Liver (tissue), 9 donors: ENCODE results near the gene ZNF628. TPM values are rescaled to one million over a fixed set of nuclear protein-coding genes. Genes with fewer than 3 reads are reported as not detected.

Source experiments
- DNase-seq: peaks from one replicate; pipeline ENCODE4 v3.0.0-alpha.2; 2017; ENCODE audit warnings: low spot score
- H3K27ac ChIP-seq, 2 donors: one replicate each; pipeline ENCODE4 v1.7.0; 2013; ENCODE audit warnings: inconsistent platforms in 2 of 2, low read length in 2 of 2, control low read depth in 1 of 2, low read depth in 1 of 2, mild to moderate bottlenecking in 1 of 2
- H3K27me3 ChIP-seq, 4 donors: one replicate each; pipeline versions ENCODE4 v1.6.1 to v1.7.0; 2013; ENCODE audit warnings: low read length in 3 of 4, inconsistent platforms in 1 of 4, mild to moderate bottlenecking in 1 of 4, moderate library complexity in 1 of 4; ENCODE audit not compliant: control insufficient read depth in 4 of 4, insufficient read depth in 4 of 4
- H3K36me3 ChIP-seq, 4 donors: one replicate each; pipeline versions ENCODE4 v1.6.1 to v1.7.0; 2013; ENCODE audit warnings: low read length in 3 of 4, mild to moderate bottlenecking in 3 of 4, low read depth in 1 of 4, moderate library complexity in 1 of 4; ENCODE audit not compliant: control insufficient read depth in 4 of 4, insufficient read depth in 3 of 4
- H3K4me1 ChIP-seq, 4 donors: one replicate each; pipeline versions ENCODE4 v1.6.1 to v1.7.0; 2013; ENCODE audit warnings: low read length in 3 of 4, mild to moderate bottlenecking in 3 of 4, moderate library complexity in 1 of 4; ENCODE audit not compliant: control insufficient read depth in 4 of 4, insufficient read depth in 4 of 4
- H3K4me3 ChIP-seq, 3 donors: one replicate each; pipeline versions ENCODE4 v1.6.1 to v1.7.0; 2013; ENCODE audit warnings: low read length in 3 of 3, control low read depth in 1 of 3, low read depth in 1 of 3, mild to moderate bottlenecking in 1 of 3
- H3K9ac ChIP-seq, 2 donors: one replicate each; pipeline ENCODE4 v1.7.0; 2013; ENCODE audit warnings: low read length in 2 of 2, mild to moderate bottlenecking in 2 of 2, moderate library complexity in 2 of 2, control low read depth in 1 of 2, low read depth in 1 of 2
- H3K9me3 ChIP-seq, 4 donors: one replicate each; pipeline versions ENCODE4 v1.6.1 to v1.7.0; 2013; ENCODE audit warnings: low read length in 3 of 4; ENCODE audit not compliant: control insufficient read depth in 4 of 4
- EGR1 ChIP-seq, 2 donors: IDR thresholded peaks; 2 replicates each; pipeline ENCODE4 v1.6.1; 2016 to 2018; ENCODE audit warnings: antibody characterized with exemption in 2 of 2, low read depth in 2 of 2
- FOXA2 ChIP-seq: IDR thresholded peaks from 2 replicates; pipeline ENCODE4 v1.6.1; 2016; ENCODE audit warnings: antibody characterized with exemption
- GABPA ChIP-seq, 2 donors: IDR thresholded peaks in 1 of 2; conservative IDR thresholded peaks in 1 of 2; 2 replicates each; pipeline ENCODE4 v1.6.1; 2016; ENCODE audit warnings: antibody characterized with exemption in 2 of 2, mild to moderate bottlenecking in 1 of 2, moderate library complexity in 1 of 2
- HNF4A ChIP-seq, 2 donors: conservative IDR thresholded peaks; 2 replicates each; pipeline ENCODE4 v1.6.1; 2016; ENCODE audit warnings: antibody characterized with exemption in 2 of 2, mild to moderate bottlenecking in 2 of 2
- HNF4G ChIP-seq: IDR thresholded peaks from 2 replicates; pipeline ENCODE4 v1.6.1; 2016; ENCODE audit warnings: antibody characterized with exemption
- JUND ChIP-seq, 2 donors: IDR thresholded peaks; 2 replicates each; pipeline ENCODE4 v1.6.1; 2016; ENCODE audit warnings: antibody characterized with exemption in 2 of 2
- RAD21 ChIP-seq, 2 donors: IDR thresholded peaks; 2 replicates each; pipeline ENCODE4 v1.6.1; 2016; ENCODE audit warnings: antibody characterized with exemption in 2 of 2, mild to moderate bottlenecking in 2 of 2
- SP1 ChIP-seq: IDR thresholded peaks from 2 replicates; pipeline ENCODE4 v1.6.1; 2018; ENCODE audit warnings: antibody characterized with exemption, mild to moderate bottlenecking
- TAF1 ChIP-seq: conservative IDR thresholded peaks from 2 replicates; pipeline ENCODE4 v1.6.1; 2016; ENCODE audit warnings: antibody characterized with exemption, mild to moderate bottlenecking
- YY1 ChIP-seq: IDR thresholded peaks from 2 replicates; pipeline ENCODE4 v1.6.1; 2016; ENCODE audit warnings: antibody characterized with exemption, mild to moderate bottlenecking
- WGBS: extraction: QIAGEN DNeasy Blood & Tissue Kit; methylation state at CpG from one replicate; pipeline ENCODE4 v1.1.7; 2013; 5-methylcytosine and 5-hydroxymethylcytosine counted together
- polyA plus RNA-seq, 2 donors: library from polyadenylated mRNA; stranded (reverse) in 1 of 2; unstranded in 1 of 2; fragments of 200-250 nt in 1 of 2; fragments of >200 nt in 1 of 2; fragmentation: Nextera tagmentation in 1 of 2; extraction: Ambion mirVana in 1 of 2; gene quantifications; one replicate each; pipeline versions ENCODE4 v1.2.1 to v1.2.3, GENCODE V29; 2013 to 2015
- total RNA-seq, 2 donors: library from RNA; depleted of rRNA; stranded (reverse); fragments of >200 nt; gene quantifications; one replicate each; pipeline ENCODE4 v1.2.3, GENCODE V29; 2014
- TF ChIP-seq, protein P1 (sequence below): IDR thresholded peaks from 2 replicates; pipeline ENCODE4 v1.6.1; 2016; ENCODE audit warnings: antibody characterized with exemption
- TF ChIP-seq, protein P2 (sequence below): IDR thresholded peaks from 2 replicates; pipeline ENCODE4 v1.6.1; 2016; ENCODE audit warnings: antibody characterized with exemption, mild to moderate bottlenecking
- TF ChIP-seq, protein P3 (sequence below): IDR thresholded peaks from 2 replicates; pipeline ENCODE4 v1.6.1; 2016; ENCODE audit warnings: antibody characterized with exemption
- TF ChIP-seq, protein P4 (sequence below): fragments of 150-350 bp; IDR thresholded peaks from 2 replicates; pipeline ENCODE4 v1.5.1; 2017; ENCODE audit warnings: improper control_type of control experiment, low read depth, low read length; ENCODE audit not compliant: missing input control
- donor health status: healthy.
- donor health status: healthy.
- donor health status: healthy.
- donor health status: healthy.
- donor health status: healthy.

Gene ZNF628
- total and polyA plus RNA-seq, 4 donors, result 0.99 to 4.4 (median 1.5) TPM

DNA sequence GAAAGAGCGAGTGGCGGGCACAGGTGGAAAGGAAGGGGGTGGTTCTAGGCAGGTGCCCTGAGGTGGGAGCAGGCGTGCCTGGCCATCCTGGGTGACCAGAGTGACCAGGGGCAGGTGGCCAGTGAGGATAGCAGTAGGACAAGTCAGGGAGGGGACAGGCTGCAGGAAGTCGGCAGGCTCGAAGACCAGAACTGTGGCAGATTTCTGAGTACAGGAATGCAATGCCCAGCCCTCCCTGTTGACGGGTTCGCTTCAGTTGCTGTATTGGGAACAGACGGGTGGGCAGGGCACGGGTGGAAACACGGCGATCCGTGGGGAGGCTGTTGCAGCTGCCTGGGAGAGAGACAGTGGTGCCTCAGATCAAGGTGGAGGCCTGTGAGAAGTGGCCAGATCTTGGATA lies 1.9 kb downstream of the ZNF628 start:
- DNase-seq, result no peak
- Histone ChIP-seq H3K9me3 (no peaks in the 10 kb centered on the region), H3K27ac (no peak overlapping the region), H3K4me3 (no peak overlapping the region), H3K36me3 (peaks cover 0 to 9% (median 4%) of the 10 kb centered on the region in 4 donors), H3K4me1 (peaks cover 7 to 25% (median 18%) of the 10 kb centered on the region in 4 donors), H3K9ac (no peak overlapping the region), H3K27me3 (no peaks in the 10 kb centered on the region)
- TF ChIP-seq, protein P1, sequence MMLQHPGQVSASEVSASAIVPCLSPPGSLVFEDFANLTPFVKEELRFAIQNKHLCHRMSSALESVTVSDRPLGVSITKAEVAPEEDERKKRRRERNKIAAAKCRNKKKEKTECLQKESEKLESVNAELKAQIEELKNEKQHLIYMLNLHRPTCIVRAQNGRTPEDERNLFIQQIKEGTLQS, result no peak
- no peak for TF ChIP-seq FOXA2
- TF ChIP-seq, protein P2, sequence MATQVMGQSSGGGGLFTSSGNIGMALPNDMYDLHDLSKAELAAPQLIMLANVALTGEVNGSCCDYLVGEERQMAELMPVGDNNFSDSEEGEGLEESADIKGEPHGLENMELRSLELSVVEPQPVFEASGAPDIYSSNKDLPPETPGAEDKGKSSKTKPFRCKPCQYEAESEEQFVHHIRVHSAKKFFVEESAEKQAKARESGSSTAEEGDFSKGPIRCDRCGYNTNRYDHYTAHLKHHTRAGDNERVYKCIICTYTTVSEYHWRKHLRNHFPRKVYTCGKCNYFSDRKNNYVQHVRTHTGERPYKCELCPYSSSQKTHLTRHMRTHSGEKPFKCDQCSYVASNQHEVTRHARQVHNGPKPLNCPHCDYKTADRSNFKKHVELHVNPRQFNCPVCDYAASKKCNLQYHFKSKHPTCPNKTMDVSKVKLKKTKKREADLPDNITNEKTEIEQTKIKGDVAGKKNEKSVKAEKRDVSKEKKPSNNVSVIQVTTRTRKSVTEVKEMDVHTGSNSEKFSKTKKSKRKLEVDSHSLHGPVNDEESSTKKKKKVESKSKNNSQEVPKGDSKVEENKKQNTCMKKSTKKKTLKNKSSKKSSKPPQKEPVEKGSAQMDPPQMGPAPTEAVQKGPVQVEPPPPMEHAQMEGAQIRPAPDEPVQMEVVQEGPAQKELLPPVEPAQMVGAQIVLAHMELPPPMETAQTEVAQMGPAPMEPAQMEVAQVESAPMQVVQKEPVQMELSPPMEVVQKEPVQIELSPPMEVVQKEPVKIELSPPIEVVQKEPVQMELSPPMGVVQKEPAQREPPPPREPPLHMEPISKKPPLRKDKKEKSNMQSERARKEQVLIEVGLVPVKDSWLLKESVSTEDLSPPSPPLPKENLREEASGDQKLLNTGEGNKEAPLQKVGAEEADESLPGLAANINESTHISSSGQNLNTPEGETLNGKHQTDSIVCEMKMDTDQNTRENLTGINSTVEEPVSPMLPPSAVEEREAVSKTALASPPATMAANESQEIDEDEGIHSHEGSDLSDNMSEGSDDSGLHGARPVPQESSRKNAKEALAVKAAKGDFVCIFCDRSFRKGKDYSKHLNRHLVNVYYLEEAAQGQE, result no peak
- TF ChIP-seq EGR1 (IDR thresholded peaks at IDR 0.05; ENCODE audit: low read depth in 2 of 2), result no peak
- TF ChIP-seq HNF4G, result no peak
- TF ChIP-seq HNF4A (conservative IDR thresholded peaks at IDR 0.05), result no peak
- TF ChIP-seq, protein P3, sequence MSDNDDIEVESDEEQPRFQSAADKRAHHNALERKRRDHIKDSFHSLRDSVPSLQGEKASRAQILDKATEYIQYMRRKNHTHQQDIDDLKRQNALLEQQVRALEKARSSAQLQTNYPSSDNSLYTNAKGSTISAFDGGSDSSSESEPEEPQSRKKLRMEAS, result no peak
- no peak for TF ChIP-seq JUND (IDR thresholded peaks at IDR 0.05)
- TF ChIP-seq RAD21 (IDR thresholded peaks at IDR 0.05), result no peak
- no peak for TF ChIP-seq TAF1
- WGBS, result 93% methylated on average over 12 of the region's 12 CpGs

DNA sequence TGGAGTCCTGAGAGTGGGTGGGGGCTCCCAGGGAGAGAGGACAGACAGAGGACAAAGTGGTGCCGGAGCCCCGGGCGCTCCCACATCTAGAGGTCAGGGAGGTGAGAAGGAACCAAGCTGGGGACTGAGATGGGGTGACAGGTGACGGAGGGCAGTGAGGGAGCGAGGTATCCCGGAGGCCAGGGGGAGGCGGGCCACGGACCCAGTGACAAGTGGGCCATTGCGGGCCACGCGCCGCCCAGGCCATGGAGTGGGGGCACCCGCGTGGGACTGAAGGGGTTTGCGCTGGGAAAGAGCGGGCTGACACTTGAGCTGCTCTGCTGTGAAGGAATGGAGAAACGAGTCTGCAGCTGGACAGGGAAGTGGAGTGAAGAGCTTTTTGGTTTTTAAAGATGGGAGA lies 2.6 kb downstream of the ZNF628 start:
- Histone ChIP-seq H3K4me1 (peaks cover 7 to 28% (median 18%) of the 10 kb centered on the region in 4 donors), H3K9me3 (no peaks in the 10 kb centered on the region), H3K27ac (no peak overlapping the region), H3K36me3 (peaks cover 0 to 11% (median 5%) of the 10 kb centered on the region in 4 donors), H3K9ac (no peak overlapping the region), H3K27me3 (no peaks in the 10 kb centered on the region), H3K4me3 (no peak overlapping the region)
- WGBS, result 92% methylated on average over 17 of the region's 17 CpGs
- no peak for DNase-seq
- TF ChIP-seq GABPA (IDR thresholded peaks at IDR 0.05 in 1 of 2, conservative IDR thresholded peaks at IDR 0.05 in 1 of 2), result no peak
- no peak for TF ChIP-seq YY1
- TF ChIP-seq, protein P1, result no peak
- TF ChIP-seq SP1, result no peak
- TF ChIP-seq, protein P4, sequence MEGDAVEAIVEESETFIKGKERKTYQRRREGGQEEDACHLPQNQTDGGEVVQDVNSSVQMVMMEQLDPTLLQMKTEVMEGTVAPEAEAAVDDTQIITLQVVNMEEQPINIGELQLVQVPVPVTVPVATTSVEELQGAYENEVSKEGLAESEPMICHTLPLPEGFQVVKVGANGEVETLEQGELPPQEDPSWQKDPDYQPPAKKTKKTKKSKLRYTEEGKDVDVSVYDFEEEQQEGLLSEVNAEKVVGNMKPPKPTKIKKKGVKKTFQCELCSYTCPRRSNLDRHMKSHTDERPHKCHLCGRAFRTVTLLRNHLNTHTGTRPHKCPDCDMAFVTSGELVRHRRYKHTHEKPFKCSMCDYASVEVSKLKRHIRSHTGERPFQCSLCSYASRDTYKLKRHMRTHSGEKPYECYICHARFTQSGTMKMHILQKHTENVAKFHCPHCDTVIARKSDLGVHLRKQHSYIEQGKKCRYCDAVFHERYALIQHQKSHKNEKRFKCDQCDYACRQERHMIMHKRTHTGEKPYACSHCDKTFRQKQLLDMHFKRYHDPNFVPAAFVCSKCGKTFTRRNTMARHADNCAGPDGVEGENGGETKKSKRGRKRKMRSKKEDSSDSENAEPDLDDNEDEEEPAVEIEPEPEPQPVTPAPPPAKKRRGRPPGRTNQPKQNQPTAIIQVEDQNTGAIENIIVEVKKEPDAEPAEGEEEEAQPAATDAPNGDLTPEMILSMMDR, result no peak
- TF ChIP-seq JUND (IDR thresholded peaks at IDR 0.05), result no peak
- no peak for TF ChIP-seq EGR1 (IDR thresholded peaks at IDR 0.05; ENCODE audit: low read depth in 2 of 2)
